Adrenal gland (tissue), 12 donors: ENCODE data around the gene CORO1C. TPM values are rescaled to one million over a fixed set of nuclear protein-coding genes. Genes with fewer than 3 reads are reported as not detected.

Source experiments
- DNase-seq, 7 donors: peaks; one replicate each; pipeline ENCODE4 v3.0.0-alpha.2; 2019 to 2020
- H3K27ac ChIP-seq, 5 donors: fragments of 200-600 bp; sonication (generic) in 4 of 5; 1 replicate in 3 of 5; 2 replicates in 2 of 5; pipeline versions ENCODE4 v1.5.1 to v1.8.0; 2016 to 2020; ENCODE audit warnings: mild to moderate bottlenecking in 1 of 5
- H3K27me3 ChIP-seq: fragments of 200-600 bp; 2 replicates; pipeline ENCODE4 v1.8.0; 2021
- H3K36me3 ChIP-seq, 2 donors: fragments of 200-600 bp; replicated peaks in 1 of 2; 1 replicate in 1 of 2; 2 replicates in 1 of 2; pipeline versions ENCODE4 v1.5.1 to v1.8.0; 2018 to 2022
- H3K4me1 ChIP-seq, 2 donors: fragments of 200-600 bp; replicated peaks in 1 of 2; 1 replicate in 1 of 2; 2 replicates in 1 of 2; pipeline versions ENCODE4 v1.5.1 to v1.8.0; 2018 to 2021
- H3K4me3 ChIP-seq, 4 donors: fragments of 200-600 bp; sonication (generic) in 3 of 4; one replicate each; pipeline ENCODE4 v1.5.1; 2016 to 2018
- H3K9me3 ChIP-seq, 3 donors: fragments of 200-600 bp; sonication (generic) in 1 of 3; replicated peaks in 1 of 3; 1 replicate in 2 of 3; 2 replicates in 1 of 3; pipeline versions ENCODE4 v1.5.1 to v1.8.0; 2016 to 2021
- POLR2A ChIP-seq, 2 donors: fragments of 450-650 bp; IDR thresholded peaks; one replicate each; pipeline ENCODE4 v1.6.1; 2017; ENCODE audit warnings: antibody characterized with exemption in 2 of 2, mild to moderate bottlenecking in 2 of 2, moderate library complexity in 1 of 2
- WGBS, 4 donors: extraction: QIAGEN DNeasy Blood & Tissue Kit in 2 of 4; methylation state at CpG; one replicate each; pipeline versions ENCODE4 v1.1.5 to v1.1.7; 2013 to 2017; 5-methylcytosine and 5-hydroxymethylcytosine counted together
- intact Hi-C, 2 donors: fragments of 100-400 bp; cut with DNase I; formaldehyde crosslinking; loops; one replicate each; pipeline versions ENCODE4 v1.14.1 to v1.15.0; 2022 to 2023
- polyA plus RNA-seq, 3 donors: library from polyadenylated mRNA; stranded (reverse); fragments of 200-250 nt in 2 of 3; fragments of 350-450 nt in 1 of 3; fragmentation: Illumina TruSeq in 1 of 3; extraction: RNeasy Lipid Tissue Mini Kit (QIAGEN cat#74804) in 1 of 3; gene quantifications; one replicate each; pipeline ENCODE4 v1.2.3, GENCODE V29; 2013 to 2014
- total RNA-seq, 9 donors: library from RNA; depleted of rRNA in 4 of 9; stranded (reverse); fragments of >200 nt in 4 of 9; fragments of 120-200 nt in 1 of 9; fragmentation: NEBNext Ultra II Directional in 1 of 9; extraction: Animal tissue kit (Norgen Biotek cat#: 25700) in 1 of 9; gene quantifications; one replicate each; pipeline versions ENCODE4 v1.1.0 to v1.2.4, GENCODE V29; 2013 to 2023
- TF ChIP-seq, protein P1 (sequence below), 6 experiments: fragments of 450-650 bp in 4 of 6; fragments of 200-600 bp in 2 of 6; sonication (generic) in 1 of 6; IDR thresholded peaks; 1 replicate in 5 of 6; 2 replicates in 1 of 6; pipeline versions ENCODE4 v1.5.1 to v1.8.0; 2016 to 2021; ENCODE audit warnings: antibody characterized with exemption in 6 of 6, mild to moderate bottlenecking in 2 of 6, moderate library complexity in 1 of 6
- donor health status: healthy with polysubstance abuse.
- donor health status: Bipolar disorder and iron deficiency.
- donor health status: DM: yes; HTN: yes; CAD: no.
- donor health status: DM: no; HTN: no; CAD: no.
- donor health status: DM: no; HTN: no; CAD: no.
- donor health status: DM: yes; HTN: yes; CAD: no.

The CORO1C gene
- total and polyA plus RNA-seq, 12 donors = 17.4 to 124 (median 71.4) TPM

- H3K27ac ChIP-seq = peak overlapping the region; percentile 81 to 98 (median 88)
- peaks cover 45 to 62% of the 10 kb centered on the region in 2 donors for H3K4me1 ChIP-seq
- TF ChIP-seq POLR2A (IDR thresholded peaks at IDR 0.05) = no peak
- TF ChIP-seq, protein P1, sequence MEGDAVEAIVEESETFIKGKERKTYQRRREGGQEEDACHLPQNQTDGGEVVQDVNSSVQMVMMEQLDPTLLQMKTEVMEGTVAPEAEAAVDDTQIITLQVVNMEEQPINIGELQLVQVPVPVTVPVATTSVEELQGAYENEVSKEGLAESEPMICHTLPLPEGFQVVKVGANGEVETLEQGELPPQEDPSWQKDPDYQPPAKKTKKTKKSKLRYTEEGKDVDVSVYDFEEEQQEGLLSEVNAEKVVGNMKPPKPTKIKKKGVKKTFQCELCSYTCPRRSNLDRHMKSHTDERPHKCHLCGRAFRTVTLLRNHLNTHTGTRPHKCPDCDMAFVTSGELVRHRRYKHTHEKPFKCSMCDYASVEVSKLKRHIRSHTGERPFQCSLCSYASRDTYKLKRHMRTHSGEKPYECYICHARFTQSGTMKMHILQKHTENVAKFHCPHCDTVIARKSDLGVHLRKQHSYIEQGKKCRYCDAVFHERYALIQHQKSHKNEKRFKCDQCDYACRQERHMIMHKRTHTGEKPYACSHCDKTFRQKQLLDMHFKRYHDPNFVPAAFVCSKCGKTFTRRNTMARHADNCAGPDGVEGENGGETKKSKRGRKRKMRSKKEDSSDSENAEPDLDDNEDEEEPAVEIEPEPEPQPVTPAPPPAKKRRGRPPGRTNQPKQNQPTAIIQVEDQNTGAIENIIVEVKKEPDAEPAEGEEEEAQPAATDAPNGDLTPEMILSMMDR (IDR thresholded peaks at IDR 0.05) = no peak
- DNase-seq = no peak
- no peaks in the 10 kb centered on the region for H3K36me3 ChIP-seq
- no peaks in the 10 kb centered on the region for H3K27me3 ChIP-seq
- 37 to 52% (median 48%) methylated on average over 4 of the region's 4 CpGs for WGBS, 4 donors
- peak overlapping the region in 1 of 4 donors; percentile 39 for H3K4me3 ChIP-seq
- intact Hi-C loops = loop anchor here in 1 of 2 donors (5.0 kb wide), 1 partner anchor 42 kb away; the partner anchor contains the start of gene CORO1C
- no peaks in the 10 kb centered on the region for H3K9me3 ChIP-seq
Measured at GRCh38 chr12:108690542-108691174, 40.7 kb downstream of the CORO1C start.

DNA sequence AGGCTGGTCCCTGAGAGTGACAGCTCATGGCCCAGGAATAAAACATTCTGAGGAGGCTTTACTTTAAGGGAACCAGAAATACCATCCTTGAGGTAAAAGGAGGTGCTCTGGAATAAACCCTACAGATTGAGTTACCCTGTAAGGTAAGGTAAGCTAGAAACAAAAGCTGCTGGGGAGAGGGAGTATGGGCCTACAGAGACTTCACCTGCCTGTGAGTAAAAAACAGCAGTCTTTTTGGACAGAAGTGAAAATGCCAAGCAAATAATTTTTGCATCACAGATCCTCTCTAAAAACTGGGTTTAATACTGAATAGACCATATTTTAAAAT is 41.2 kb downstream of the CORO1C start:
- Histone ChIP-seq H3K4me3 (no peak overlapping the region), H3K4me1 (peaks cover 50 to 67% of the 10 kb centered on the region in 2 donors), H3K27me3 (no peaks in the 10 kb centered on the region), H3K27ac (peak overlapping the region; percentile 5 to 98 (median 88)), H3K9me3 (no peaks in the 10 kb centered on the region), H3K36me3 (no peaks in the 10 kb centered on the region)
- no peak for DNase-seq
- TF ChIP-seq POLR2A (IDR thresholded peaks at IDR 0.05) = no peak
- TF ChIP-seq, protein P1 (IDR thresholded peaks at IDR 0.05) = no peak
- intact Hi-C loops = loop anchor here in 1 of 2 donors (5.0 kb wide), 1 partner anchor 42 kb away; the partner anchor contains the start of gene CORO1C

- no peaks in the 10 kb centered on the region for H3K36me3 ChIP-seq
- H3K27ac ChIP-seq = peak overlapping the region; percentile 5 to 98 (median 88)
- 25 to 30% (median 27%) methylated on average over 7 of the region's 7 CpGs for WGBS, 4 donors
- peak in 5 of 7 donors; percentile 30 to 72 (median 46) for DNase-seq
- intact Hi-C loops = loop anchor here in 1 of 2 donors (5.0 kb wide), 1 partner anchor 43 kb away; the partner anchor contains the start of gene CORO1C
- no peaks in the 10 kb centered on the region for H3K9me3 ChIP-seq
- H3K27me3 ChIP-seq = no peaks in the 10 kb centered on the region
- peaks cover 55 to 73% of the 10 kb centered on the region in 2 donors for H3K4me1 ChIP-seq
- no peak for TF ChIP-seq POLR2A (IDR thresholded peaks at IDR 0.05)
- TF ChIP-seq, protein P1 (IDR thresholded peaks at IDR 0.05) = no peak
- peak overlapping the region in 1 of 4 donors; percentile 2 for H3K4me3 ChIP-seq
Measured at GRCh38 chr12:108689314-108690190, 41.8 kb downstream of the CORO1C start.

DNA sequence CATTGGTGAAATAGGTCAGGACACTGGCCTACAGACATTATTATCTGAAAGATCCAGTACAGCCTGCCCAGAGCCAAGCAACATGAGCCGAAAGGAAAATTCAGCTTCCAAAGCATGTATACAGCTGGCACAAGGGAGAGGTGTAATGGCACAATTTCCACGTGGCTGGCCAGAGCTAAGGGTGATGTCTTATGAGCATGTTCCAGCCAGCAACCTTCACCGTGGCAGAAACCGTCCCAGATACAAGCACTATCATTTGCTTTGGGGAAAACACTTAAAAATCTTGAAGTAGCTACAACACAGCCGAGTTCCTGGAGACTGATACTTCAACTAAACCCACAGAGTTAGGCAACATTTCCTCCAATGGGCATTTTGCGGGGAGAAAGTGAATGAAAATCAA is 44.5 kb downstream of the CORO1C start:
- WGBS, 4 donors = 45 to 55% (median 50%) methylated on average over 6 of the region's 6 CpGs
- peak overlapping the region in 4 of 5 donors; percentile 54 to 76 (median 64) for H3K27ac ChIP-seq
- H3K4me1 ChIP-seq = peaks cover 47 to 60% of the 10 kb centered on the region in 2 donors
- TF ChIP-seq, protein P1 (IDR thresholded peaks at IDR 0.05) = no peak
- peak in 1 of 2 donors; percentile 13 for TF ChIP-seq POLR2A (IDR thresholded peaks at IDR 0.05)
- peak in 4 of 7 donors; percentile 41 to 66 (median 54) for DNase-seq
- H3K4me3 ChIP-seq = no peak overlapping the region
- H3K9me3 ChIP-seq = no peaks in the 10 kb centered on the region
- intact Hi-C loops = no loop called here
- no peaks in the 10 kb centered on the region for H3K36me3 ChIP-seq
- H3K27me3 ChIP-seq = no peaks in the 10 kb centered on the region
